HG02840 (cell line): ENCODE data around the gene SNX18.

Experiments used
- ATAC-seq: cut with Tn5 transposase; IDR thresholded peaks from one replicate; pipeline ENCODE4 v1.9.1; 2021; ENCODE audit warnings: mild to moderate bottlenecking, moderate library complexity, moderate number of reproducible peaks; ENCODE audit not compliant: unreplicated experiment, low FRiP score

The SNX18 gene

GRCh38 chr5:54577937-54578653, 60.5 kb downstream of the SNX18 start:
- no peak for ATAC-seq

DNA sequence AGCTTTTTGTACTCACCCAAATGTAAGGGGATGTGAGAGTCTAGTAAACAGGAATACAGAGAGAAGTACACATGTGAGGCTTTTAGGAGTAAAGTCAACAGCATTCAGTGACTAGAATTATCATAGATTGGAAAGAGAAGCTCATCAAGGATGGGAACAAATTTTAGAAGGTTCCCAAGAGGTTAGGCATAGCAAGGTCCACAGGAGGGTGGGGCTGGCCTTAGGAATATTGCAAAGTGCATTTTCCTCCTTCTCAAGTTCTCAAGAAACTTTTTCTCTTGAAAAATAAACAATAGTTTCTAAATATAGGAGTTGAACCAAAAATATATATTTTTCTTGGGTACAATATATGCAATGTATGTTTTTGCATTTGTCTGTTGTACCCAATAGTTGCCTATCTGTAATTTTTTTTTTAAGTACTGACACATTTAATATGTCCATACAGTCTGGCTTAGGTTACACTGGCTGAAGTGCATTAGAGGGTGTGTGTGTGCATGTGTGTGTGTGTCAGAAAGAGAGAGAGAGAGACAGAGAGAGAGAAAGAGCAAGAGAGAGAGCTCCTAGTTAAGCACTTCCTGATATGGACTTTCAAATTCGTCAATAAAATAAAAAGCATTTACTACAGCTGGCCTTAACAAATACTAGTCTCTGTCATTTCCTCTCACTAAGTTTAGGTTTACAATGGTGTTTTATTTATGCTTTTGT, 62.2 kb downstream of the SNX18 start:
- no peak for ATAC-seq

DNA sequence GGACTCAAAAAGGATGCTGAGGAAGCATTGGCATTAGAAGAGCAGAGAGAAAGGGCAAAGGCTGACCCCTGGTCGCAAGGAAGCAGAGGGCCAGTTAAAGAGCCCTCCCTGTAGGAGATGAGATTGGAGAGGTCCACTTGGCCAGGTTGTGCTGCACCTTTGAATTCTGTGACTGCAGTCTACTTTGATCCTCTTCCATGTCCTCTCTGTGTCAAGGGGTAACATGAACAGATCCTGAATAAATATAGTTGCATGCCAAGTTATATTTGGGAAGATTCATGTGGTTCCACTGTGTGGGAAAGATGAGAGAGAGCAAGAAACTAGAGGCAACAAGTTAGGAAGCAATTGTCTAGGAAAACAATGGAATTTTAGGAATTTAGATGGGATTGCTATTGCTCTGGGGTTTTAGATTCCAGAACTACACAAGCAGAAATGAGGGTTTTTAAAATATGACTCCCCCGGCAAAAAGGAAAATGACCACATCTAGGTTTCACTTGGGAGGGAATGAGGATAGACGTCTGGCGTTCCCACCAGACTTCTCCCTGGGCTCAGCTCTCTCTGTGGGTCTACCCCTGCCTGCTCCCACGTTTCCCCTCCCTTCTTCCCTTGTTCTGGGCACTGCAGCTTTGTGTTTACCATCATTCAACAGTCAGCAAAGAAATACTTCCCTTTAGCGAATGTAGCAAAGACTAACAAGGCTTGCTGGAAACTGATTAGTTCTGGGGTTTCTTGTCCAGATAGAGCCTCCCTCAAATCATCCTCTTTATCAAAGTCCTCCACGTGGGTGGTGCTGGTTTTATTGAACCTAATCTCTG, 63.6 kb downstream of the SNX18 start:
- no peak for ATAC-seq

DNA sequence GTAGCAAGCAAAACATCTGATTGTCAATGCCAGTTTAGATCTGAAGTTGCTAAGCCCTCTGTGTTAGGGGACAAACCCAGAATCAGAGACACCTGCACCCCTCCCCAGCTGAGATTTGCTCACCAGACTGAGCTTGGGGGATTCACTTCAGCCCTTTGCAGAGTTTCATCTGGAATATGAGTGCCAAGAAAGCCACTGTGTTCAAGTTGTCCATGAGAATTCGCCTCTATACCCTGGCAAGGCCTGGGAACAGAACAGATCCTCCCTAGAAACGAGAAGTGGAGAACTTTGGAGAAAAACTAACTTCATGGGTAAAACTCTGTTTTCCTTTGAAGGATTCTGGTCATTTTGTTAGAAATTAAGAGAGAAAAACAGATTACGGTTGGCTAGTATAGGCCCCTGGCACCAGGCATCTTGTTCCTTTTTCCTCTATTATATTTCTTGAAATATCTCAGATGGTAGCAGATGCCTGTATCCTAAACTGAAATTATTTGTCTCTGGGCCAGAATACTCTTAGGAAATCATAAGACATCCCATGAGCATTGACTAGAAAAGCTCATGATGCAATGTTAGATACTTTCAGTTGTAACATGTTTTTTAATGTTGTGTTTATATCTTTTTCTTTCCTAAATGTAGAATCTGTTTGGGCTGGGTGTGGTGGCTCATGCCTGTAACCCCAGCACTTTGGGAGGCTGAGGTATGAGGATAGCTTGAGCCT, 64.4 kb downstream of the SNX18 start:
- no peak for ATAC-seq

DNA sequence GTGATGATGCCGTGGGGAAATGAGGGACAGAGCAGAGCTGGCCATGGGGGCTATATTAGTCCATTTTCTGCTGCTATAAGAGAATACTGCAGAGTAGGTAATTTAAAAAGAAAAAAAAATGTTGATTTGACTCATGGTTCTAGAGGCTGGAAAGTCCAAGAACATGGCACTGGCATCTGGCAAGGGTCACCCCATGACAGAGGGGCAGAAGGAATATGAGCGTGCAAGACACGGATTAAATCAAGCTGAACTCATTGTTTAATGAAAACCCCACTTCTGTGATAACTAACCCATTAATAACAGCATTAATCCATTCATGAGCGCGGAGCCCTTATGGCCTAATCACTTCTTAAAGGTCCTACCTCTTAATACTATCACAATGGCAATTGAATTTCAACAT, 68.8 kb downstream of the SNX18 start:
- ATAC-seq: no peak

GRCh38 chr5:54589786-54590185, 72.2 kb downstream of the SNX18 start:
- no peak for ATAC-seq

DNA sequence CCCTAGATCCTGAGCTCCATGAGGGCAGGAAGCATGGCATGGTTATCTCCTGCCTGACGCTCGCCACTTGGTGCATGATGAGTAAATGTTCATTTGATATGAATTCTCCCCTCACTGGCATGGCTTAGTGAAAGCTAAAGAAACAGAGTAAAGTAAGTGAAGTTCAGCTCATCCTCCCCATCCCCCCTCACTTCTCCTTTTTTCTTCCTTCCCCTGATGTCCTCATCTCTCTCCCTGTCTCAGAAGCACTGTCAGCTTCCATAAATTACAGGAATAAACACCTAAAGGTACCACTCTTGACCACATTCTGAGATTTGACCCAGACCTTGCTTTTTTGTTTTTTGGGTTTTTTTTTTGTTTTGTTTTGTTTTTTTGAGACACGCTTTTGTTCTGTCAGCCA, 73.3 kb downstream of the SNX18 start:
- ATAC-seq: no peak

DNA sequence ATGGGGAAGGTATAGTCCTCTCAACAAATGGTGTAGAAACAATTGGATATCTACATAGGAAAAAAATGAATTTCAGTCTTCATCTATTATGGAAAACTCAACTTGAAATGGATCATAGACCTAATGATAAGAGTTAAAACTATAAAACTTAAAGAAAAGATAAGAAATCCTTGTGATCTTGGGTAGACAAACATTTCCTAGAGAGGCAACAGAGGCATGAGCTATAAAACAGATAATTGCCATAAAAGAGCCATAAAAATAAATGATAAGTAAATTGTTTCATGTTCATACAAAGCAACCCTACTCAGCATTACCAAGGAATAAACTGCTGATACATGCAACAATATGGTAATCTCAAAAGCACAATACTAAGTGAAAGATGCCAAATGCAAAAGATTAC, 76.2 kb downstream of the SNX18 start:
- ATAC-seq: no peak

DNA sequence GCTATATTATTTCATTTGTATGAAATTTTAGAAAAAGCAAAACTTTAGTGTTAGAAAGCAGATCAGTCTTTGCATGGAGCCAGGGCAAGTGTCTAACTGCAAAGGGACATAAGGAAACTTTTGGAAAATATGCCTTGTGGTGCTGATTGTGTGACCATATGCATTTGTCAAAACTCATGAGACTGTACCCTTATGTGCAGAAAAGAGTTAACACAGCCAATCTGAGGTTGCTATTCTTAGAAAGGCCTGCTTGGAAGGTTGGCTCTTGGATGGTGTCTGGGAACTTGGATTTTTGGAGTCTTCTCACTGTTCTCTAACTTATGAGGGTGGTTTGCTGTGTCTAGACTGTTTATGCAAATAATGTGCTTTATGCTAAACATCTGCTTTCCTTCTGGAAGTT, 76.6 kb downstream of the SNX18 start:
- ATAC-seq: no peak

- no peak for ATAC-seq
Measured at GRCh38 chr5:54595721-54596120, 78.2 kb downstream of the SNX18 start.
